SK-N-SH treated with all-trans-retinoic acid at 6 μM for 48 hours (cell line): ENCODE measurements around the gene MNAT1.

ENCODE experiments used
- ATAC-seq: fragments of 200-7000 bp; cut with Tn5 transposase; 3 replicates; pipeline ENCODE4 v1.9.1; 2020; ENCODE audit warnings: mild to moderate bottlenecking, moderate library complexity
- ARNTL ChIP-seq: fragments of 450-650 bp; formaldehyde crosslinking; IDR thresholded peaks from 2 replicates; pipeline ENCODE4 v1.5.0; 2020; ENCODE audit warnings: low read depth, mild to moderate bottlenecking, moderate library complexity, borderline replicate concordance
- BACH2 ChIP-seq: fragments of 250-450 bp; sonication (Bioruptor Pico); IDR thresholded peaks from 2 replicates; pipeline ENCODE4 v1.9.0; 2021; ENCODE audit warnings: mild to moderate bottlenecking, borderline replicate concordance
- CREB5 ChIP-seq: fragments of 250-450 bp; sonication (Bioruptor Pico); IDR thresholded peaks from 2 replicates; pipeline ENCODE4 v1.5.1; 2020; ENCODE audit warnings: low read depth, mild to moderate bottlenecking, moderate library complexity
- CSDC2 ChIP-seq: fragments of 250-450 bp; sonication (Bioruptor Pico); IDR thresholded peaks from 2 replicates; pipeline ENCODE4 v1.5.0; 2020; ENCODE audit warnings: mild to moderate bottlenecking, moderate library complexity
- CSRNP3 ChIP-seq: fragments of 250-450 bp; sonication (Bioruptor Pico); IDR thresholded peaks from 2 replicates; pipeline ENCODE4 v1.5.1; 2021; ENCODE audit warnings: mild to moderate bottlenecking, moderate library complexity
- ESRRG ChIP-seq: fragments of 250-450 bp; sonication (Bioruptor Pico); IDR thresholded peaks from 2 replicates; pipeline ENCODE4 v1.6.1; 2021; ENCODE audit warnings: mild to moderate bottlenecking
- GLIS3 ChIP-seq: fragments of 250-450 bp; sonication (Bioruptor Pico); IDR thresholded peaks from 2 replicates; pipeline ENCODE4 v1.5.0; 2020; ENCODE audit warnings: mild to moderate bottlenecking, moderate library complexity
- ISL1 ChIP-seq: fragments of 250-450 bp; sonication (Bioruptor Pico); IDR thresholded peaks from 2 replicates; pipeline ENCODE4 v2.1.2; 2022; ENCODE audit warnings: mild to moderate bottlenecking, moderate library complexity
- OSR1 ChIP-seq: fragments of 250-450 bp; sonication (Bioruptor Pico); IDR thresholded peaks from 2 replicates; pipeline ENCODE4 v1.8.0; 2022; ENCODE audit warnings: moderate library complexity, mild to moderate bottlenecking, inconsistent platforms
- PATZ1 ChIP-seq: fragments of 250-450 bp; sonication (Bioruptor Pico); IDR thresholded peaks from 2 replicates; pipeline ENCODE4 v1.8.0; 2020; ENCODE audit warnings: mild to moderate bottlenecking, moderate library complexity, borderline replicate concordance
- POU6F1 ChIP-seq: fragments of 250-450 bp; sonication (Bioruptor Pico); IDR thresholded peaks from 2 replicates; pipeline ENCODE4 v1.8.0; 2021; ENCODE audit warnings: low read depth, mild to moderate bottlenecking, moderate library complexity, borderline replicate concordance
- RARB ChIP-seq: fragments of 250-450 bp; sonication (Bioruptor Pico); IDR thresholded peaks from 2 replicates; pipeline ENCODE4 v1.8.0; 2021; ENCODE audit warnings: mild to moderate bottlenecking, moderate library complexity
- SNAI2 ChIP-seq: fragments of 250-450 bp; sonication (Bioruptor Pico); IDR thresholded peaks from 2 replicates; pipeline ENCODE4 v1.5.0; 2020; ENCODE audit warnings: mild to moderate bottlenecking, moderate library complexity
- TCF4 ChIP-seq: fragments of 250-450 bp; sonication (Bioruptor Pico); IDR thresholded peaks from 2 replicates; pipeline ENCODE4 v1.8.0; 2021; ENCODE audit warnings: mild to moderate bottlenecking, moderate library complexity, borderline replicate concordance
- TOX ChIP-seq: fragments of 250-450 bp; sonication (Bioruptor Pico); IDR thresholded peaks from 2 replicates; pipeline ENCODE4 v1.8.0; 2021; ENCODE audit warnings: mild to moderate bottlenecking, moderate library complexity, borderline replicate concordance
- TSHZ2 ChIP-seq: fragments of 250-450 bp; sonication (Bioruptor Pico); IDR thresholded peaks from 2 replicates; pipeline ENCODE4 v1.5.0; 2020; ENCODE audit warnings: mild to moderate bottlenecking, moderate library complexity
- ZC3H10 ChIP-seq: fragments of 250-450 bp; sonication (Bioruptor Pico); IDR thresholded peaks from 2 replicates; pipeline ENCODE4 v1.5.1; 2021; ENCODE audit warnings: mild to moderate bottlenecking, moderate library complexity
- ZFP3 ChIP-seq: fragments of 250-450 bp; sonication (Bioruptor Pico); IDR thresholded peaks from 2 replicates; pipeline ENCODE4 v1.5.0; 2020; ENCODE audit warnings: mild to moderate bottlenecking, moderate library complexity
- ZFP30 ChIP-seq: fragments of 450-650 bp; formaldehyde crosslinking; IDR thresholded peaks from 2 replicates; pipeline ENCODE4 v1.5.0; 2022; ENCODE audit warnings: mild to moderate bottlenecking, moderate library complexity
- ZNF70 ChIP-seq: fragments of 450-650 bp; formaldehyde crosslinking; IDR thresholded peaks from 2 replicates; pipeline ENCODE4 v1.5.0; 2020; ENCODE audit warnings: mild to moderate bottlenecking, moderate library complexity
- ZNF8 ChIP-seq: fragments of 450-650 bp; formaldehyde crosslinking; IDR thresholded peaks from 2 replicates; pipeline ENCODE4 v1.5.0; 2020; ENCODE audit warnings: mild to moderate bottlenecking, moderate library complexity

MNAT1 gene

DNA sequence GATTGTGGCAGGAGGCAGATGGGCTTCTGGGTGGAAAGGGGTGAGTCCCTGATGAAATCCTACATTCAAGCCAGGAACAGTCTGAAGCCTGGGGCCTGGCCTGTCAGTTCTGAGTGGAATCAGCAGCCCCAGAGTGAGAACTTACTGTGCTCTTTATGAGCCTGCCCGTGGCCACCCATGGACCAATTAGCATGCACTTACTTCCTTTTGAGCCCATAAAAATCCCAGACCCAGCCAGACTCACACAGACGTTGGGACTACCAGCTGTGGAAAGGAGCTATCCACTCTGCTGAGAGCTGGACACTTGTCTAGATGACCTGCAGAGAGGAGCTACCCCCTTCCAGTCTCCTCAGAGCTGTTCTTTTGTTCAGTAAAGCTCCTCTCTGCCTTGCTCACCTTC lies 104.5 kb downstream of the MNAT1 start:
- TF ChIP-seq GLIS3 (CRISPR knock-in tag) (no peak), PATZ1 (CRISPR knock-in tag) (no peak), TSHZ2 (CRISPR knock-in tag) (no peak), ESRRG (CRISPR knock-in tag) (no peak), RARB (CRISPR knock-in tag) (no peak), ZC3H10 (CRISPR knock-in tag) (no peak), TOX (CRISPR knock-in tag) (no peak), SNAI2 (no peak), ZNF70 (CRISPR knock-in tag) (no peak), ZFP3 (CRISPR knock-in tag) (no peak), ZFP30 (CRISPR knock-in tag) (no peak), BACH2 (CRISPR knock-in tag) (no peak), TCF4 (no peak)
- no peak for ATAC-seq

DNA sequence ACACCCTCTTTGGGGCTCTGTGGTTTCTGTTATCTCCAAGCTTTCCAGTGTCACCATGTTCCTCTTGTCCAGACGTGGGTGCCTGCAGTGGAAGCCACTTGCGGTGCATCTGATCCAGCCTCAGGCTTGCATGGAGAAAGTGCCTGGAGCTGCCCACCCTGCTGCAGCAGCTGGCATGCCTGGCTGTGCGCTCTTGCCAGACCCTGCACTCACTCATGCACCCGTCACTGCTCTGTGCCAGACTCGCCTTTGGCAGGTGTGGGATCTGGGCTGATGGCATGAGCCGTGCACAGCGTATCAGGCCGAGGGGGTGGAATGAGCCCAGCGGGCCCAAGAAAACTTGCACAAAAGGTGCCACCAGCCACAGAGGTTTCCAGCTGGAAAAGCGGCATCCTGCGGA lies 105.1 kb downstream of the MNAT1 start:
- TF ChIP-seq SNAI2 (no peak), ZFP3 (CRISPR knock-in tag) (no peak), TOX (CRISPR knock-in tag) (no peak), CREB5 (CRISPR knock-in tag) (no peak), ZNF8 (CRISPR knock-in tag) (no peak), CSDC2 (CRISPR knock-in tag) (no peak), PATZ1 (CRISPR knock-in tag) (no peak), TCF4 (no peak), GLIS3 (CRISPR knock-in tag) (no peak), OSR1 (CRISPR knock-in tag) (no peak), TSHZ2 (CRISPR knock-in tag) (no peak), BACH2 (CRISPR knock-in tag) (no peak), ZC3H10 (CRISPR knock-in tag) (no peak), ESRRG (CRISPR knock-in tag) (no peak), POU6F1 (no peak), RARB (CRISPR knock-in tag) (no peak), ISL1 (CRISPR knock-in tag) (no peak), ARNTL (CRISPR knock-in tag) (no peak), ZFP30 (CRISPR knock-in tag) (no peak), CSRNP3 (CRISPR knock-in tag) (no peak)
- no peak for ATAC-seq
